ENCODE results near the gene SLC24A5.

The SLC24A5 gene

GRCh38 chr15:48109856-48110531 is 10.8 kb upstream of the SLC24A5 start:
- DNase-seq (ENCODE audit: insufficient read length, low spot score) (no peak), FAIRE-seq (no peak)

- FAIRE-seq (no peak), DNase-seq (ENCODE audit: insufficient read length, low spot score) (peak; percentile 7)
Observed at GRCh38 chr15:48112242-48112641, 8.5 kb upstream of the SLC24A5 start.

GRCh38 chr15:48119277-48119676 is 1.5 kb upstream of the SLC24A5 start:
- DNase-seq (ENCODE audit: insufficient read length, low spot score) = no peak
- FAIRE-seq = no peak

GRCh38 chr15:48121849-48122248 is 1.1 kb downstream of the SLC24A5 start:
- FAIRE-seq (no peak), DNase-seq (ENCODE audit: insufficient read length, low spot score) (no peak)

GRCh38 chr15:48126667-48127355 is 6.0 kb downstream of the SLC24A5 start:
- no peak for FAIRE-seq

GRCh38 chr15:48131324-48131723 is 10.5 kb downstream of the SLC24A5 start:
- FAIRE-seq (no peak), DNase-seq (ENCODE audit: insufficient read length, low spot score) (no peak)

More at GRCh38 chr15:48126667-48127355, 6.0 kb downstream of the SLC24A5 start:
- DNase-seq (ENCODE audit: insufficient read length, low spot score) = no peak

- DNase-seq (ENCODE audit: insufficient read length, low spot score) = no peak
- no peak for FAIRE-seq
Observed at GRCh38 chr15:48132874-48133273, 12.1 kb downstream of the SLC24A5 start.

- DNase-seq (ENCODE audit: insufficient read length, low spot score) (no peak), FAIRE-seq (no peak)
Observed at GRCh38 chr15:48143856-48144255, 23.1 kb downstream of the SLC24A5 start.

- DNase-seq (ENCODE audit: insufficient read length, low spot score) (no peak), FAIRE-seq (no peak)
Observed at GRCh38 chr15:48144889-48145288, 24.1 kb downstream of the SLC24A5 start.

- FAIRE-seq (no peak), DNase-seq (ENCODE audit: insufficient read length, low spot score) (no peak)
Observed at GRCh38 chr15:48145923-48146322, 25.1 kb downstream of the SLC24A5 start.

- no peak for DNase-seq (ENCODE audit: insufficient read length, low spot score)
- no peak for FAIRE-seq
Observed at GRCh38 chr15:48147358-48147757, 26.6 kb downstream of the SLC24A5 start.

- DNase-seq (ENCODE audit: insufficient read length, low spot score) (peak; percentile 3), FAIRE-seq (no peak)
Observed at GRCh38 chr15:48149858-48150257, 29.1 kb downstream of the SLC24A5 start.

GRCh38 chr15:48153526-48153925 is 32.7 kb downstream of the SLC24A5 start:
- no peak for FAIRE-seq
- DNase-seq (ENCODE audit: insufficient read length, low spot score) = no peak

GRCh38 chr15:48168616-48169015 is 47.8 kb downstream of the SLC24A5 start:
- FAIRE-seq (no peak), DNase-seq (ENCODE audit: insufficient read length, low spot score) (no peak)

GRCh38 chr15:48170981-48171380 is 50.2 kb downstream of the SLC24A5 start:
- no peak for FAIRE-seq
- DNase-seq (ENCODE audit: insufficient read length, low spot score) = no peak

- FAIRE-seq = no peak
- DNase-seq (ENCODE audit: insufficient read length, low spot score) = no peak
Observed at GRCh38 chr15:48175126-48175525, 54.3 kb downstream of the SLC24A5 start.

- FAIRE-seq (no peak), DNase-seq (ENCODE audit: insufficient read length, low spot score) (no peak)
Observed at GRCh38 chr15:48176112-48176511, 55.3 kb downstream of the SLC24A5 start.

GRCh38 chr15:48176957-48177356 is 56.2 kb downstream of the SLC24A5 start:
- no peak for DNase-seq (ENCODE audit: insufficient read length, low spot score)

GRCh38 chr15:48177383-48177765 is 56.6 kb downstream of the SLC24A5 start:
- FAIRE-seq (no peak), DNase-seq (ENCODE audit: insufficient read length, low spot score) (peak; percentile 50)

More at GRCh38 chr15:48176957-48177356, 56.2 kb downstream of the SLC24A5 start:
- no peak for FAIRE-seq

GRCh38 chr15:48177766-48178647 is 57.2 kb downstream of the SLC24A5 start, which contains the start of gene MYEF2:
TSS of gene MYEF2 (minus strand) at chr15:48178295. CDS start at chr15:48178237, 58 bp downstream.
- no peak for FAIRE-seq
- DNase-seq (ENCODE audit: insufficient read length, low spot score) = peak; percentile 79

GRCh38 chr15:48178648-48178931 is 57.8 kb downstream of the SLC24A5 start:
- FAIRE-seq (no peak), DNase-seq (ENCODE audit: insufficient read length, low spot score) (no peak)
